HepG2 (cell line): Measurements from ENCODE around the gene C17orf58. TPM values are rescaled to one million over a fixed set of nuclear protein-coding genes. Genes with fewer than 3 reads are reported as not detected.

Experiments used
- CREM ChIP-seq, 2 experiments: sonication (generic) in 1 of 2; formaldehyde crosslinking in 1 of 2; IDR thresholded peaks; 2 replicates each; pipeline versions ENCODE4 v1.4.0 to v1.6.1; 2016 to 2020; ENCODE audit warnings: antibody characterized with exemption in 1 of 2, mild to moderate bottlenecking in 1 of 2, missing genetic modification reagents in 1 of 2
- KLF15 ChIP-seq: sonication (generic); formaldehyde crosslinking; IDR thresholded peaks from 2 replicates; pipeline ENCODE4 v1.8.1; 2023; ENCODE audit warnings: borderline replicate concordance, mild to moderate bottlenecking, inconsistent platforms, missing genetic modification reagents, mixed read lengths
- MED13 ChIP-seq: sonication (generic); formaldehyde crosslinking; IDR thresholded peaks from 2 replicates; pipeline ENCODE4 v1.5.0; 2020; ENCODE audit warnings: missing genetic modification reagents
- RARA ChIP-seq: IDR thresholded peaks from 2 replicates; pipeline ENCODE4 v1.6.1; 2016; ENCODE audit warnings: missing genetic modification reagents, missing compliant biosample characterization
- RBFOX2 ChIP-seq: fragments of 200-400 bp; formaldehyde crosslinking; IDR thresholded peaks from 2 replicates; pipeline ENCODE4 v1.6.1; 2017; ENCODE audit warnings: low read depth, mild to moderate bottlenecking, low read length
- RBM39 ChIP-seq: fragments of 200-400 bp; formaldehyde crosslinking; IDR thresholded peaks from one replicate; pipeline ENCODE4 v1.6.1; 2018; ENCODE audit warnings: antibody characterized with exemption, mild to moderate bottlenecking, low read depth, low read length; ENCODE audit not compliant: poor library complexity, severe bottlenecking
- TP53 ChIP-seq: sonication (generic); formaldehyde crosslinking; conservative IDR thresholded peaks from 2 replicates; pipeline ENCODE4 v1.4.0; 2020; ENCODE audit warnings: missing genetic modification reagents
- ZBTB34 ChIP-seq: sonication (generic); formaldehyde crosslinking; IDR thresholded peaks from 2 replicates; pipeline ENCODE4 v1.8.0; 2022; ENCODE audit warnings: mild to moderate bottlenecking, missing genetic modification reagents
- ZBTB44 ChIP-seq: sonication (generic); formaldehyde crosslinking; IDR thresholded peaks from 2 replicates; pipeline ENCODE4 v1.4.0; 2020; ENCODE audit warnings: missing genetic modification reagents
- ZNF17 ChIP-seq: sonication (generic); formaldehyde crosslinking; IDR thresholded peaks from 2 replicates; pipeline ENCODE4 v1.5.0; 2020; ENCODE audit warnings: mild to moderate bottlenecking, missing genetic modification reagents
- ZNF788 ChIP-seq: sonication (generic); formaldehyde crosslinking; IDR thresholded peaks from 2 replicates; pipeline ENCODE4 v1.5.0; 2020; ENCODE audit warnings: mild to moderate bottlenecking, missing genetic modification reagents, borderline replicate concordance
- polyA plus RNA-seq, 8 experiments: library from polyadenylated mRNA; depleted of rRNA in 3 of 8; stranded (reverse) in 7 of 8; unstranded in 1 of 8; fragments of >200 nt; fragmentation: Illumina TruSeq in 4 of 8; extraction: Trizol in 4 of 8; gene quantifications; 2 replicates each; pipeline versions ENCODE4 v1.2.1 to v1.2.3, GENCODE V29; 2011 to 2016; ENCODE audit warnings: low read depth in 4 of 8, missing spikeins in 1 of 8, mixed read lengths in 1 of 8; ENCODE audit not compliant: insufficient read depth in 1 of 8
- total RNA-seq, 5 experiments: library from RNA; depleted of rRNA; stranded (reverse); fragments of >200 nt; fragmentation: Illumina TruSeq; extraction: Trizol; gene quantifications; 2 replicates each; pipeline ENCODE4 v1.2.3, GENCODE V29; 2016; ENCODE audit warnings: low read depth in 1 of 5
- TF ChIP-seq, protein P1 (sequence below): sonication (generic); formaldehyde crosslinking; IDR thresholded peaks from 2 replicates; pipeline ENCODE4 v1.4.0; 2020; ENCODE audit warnings: mild to moderate bottlenecking, missing genetic modification reagents, borderline replicate concordance

Gene C17orf58
- total and polyA plus RNA-seq, 2 of the 13 experiments (the other 11 are each of a cell fraction or from before 2014, with no cell fraction given) = 15.6 to 15.8 TPM

GRCh38 chr17:68019675-68020408 lies 23.6 kb upstream of the C17orf58 start (continued):
- TF ChIP-seq, protein P1, sequence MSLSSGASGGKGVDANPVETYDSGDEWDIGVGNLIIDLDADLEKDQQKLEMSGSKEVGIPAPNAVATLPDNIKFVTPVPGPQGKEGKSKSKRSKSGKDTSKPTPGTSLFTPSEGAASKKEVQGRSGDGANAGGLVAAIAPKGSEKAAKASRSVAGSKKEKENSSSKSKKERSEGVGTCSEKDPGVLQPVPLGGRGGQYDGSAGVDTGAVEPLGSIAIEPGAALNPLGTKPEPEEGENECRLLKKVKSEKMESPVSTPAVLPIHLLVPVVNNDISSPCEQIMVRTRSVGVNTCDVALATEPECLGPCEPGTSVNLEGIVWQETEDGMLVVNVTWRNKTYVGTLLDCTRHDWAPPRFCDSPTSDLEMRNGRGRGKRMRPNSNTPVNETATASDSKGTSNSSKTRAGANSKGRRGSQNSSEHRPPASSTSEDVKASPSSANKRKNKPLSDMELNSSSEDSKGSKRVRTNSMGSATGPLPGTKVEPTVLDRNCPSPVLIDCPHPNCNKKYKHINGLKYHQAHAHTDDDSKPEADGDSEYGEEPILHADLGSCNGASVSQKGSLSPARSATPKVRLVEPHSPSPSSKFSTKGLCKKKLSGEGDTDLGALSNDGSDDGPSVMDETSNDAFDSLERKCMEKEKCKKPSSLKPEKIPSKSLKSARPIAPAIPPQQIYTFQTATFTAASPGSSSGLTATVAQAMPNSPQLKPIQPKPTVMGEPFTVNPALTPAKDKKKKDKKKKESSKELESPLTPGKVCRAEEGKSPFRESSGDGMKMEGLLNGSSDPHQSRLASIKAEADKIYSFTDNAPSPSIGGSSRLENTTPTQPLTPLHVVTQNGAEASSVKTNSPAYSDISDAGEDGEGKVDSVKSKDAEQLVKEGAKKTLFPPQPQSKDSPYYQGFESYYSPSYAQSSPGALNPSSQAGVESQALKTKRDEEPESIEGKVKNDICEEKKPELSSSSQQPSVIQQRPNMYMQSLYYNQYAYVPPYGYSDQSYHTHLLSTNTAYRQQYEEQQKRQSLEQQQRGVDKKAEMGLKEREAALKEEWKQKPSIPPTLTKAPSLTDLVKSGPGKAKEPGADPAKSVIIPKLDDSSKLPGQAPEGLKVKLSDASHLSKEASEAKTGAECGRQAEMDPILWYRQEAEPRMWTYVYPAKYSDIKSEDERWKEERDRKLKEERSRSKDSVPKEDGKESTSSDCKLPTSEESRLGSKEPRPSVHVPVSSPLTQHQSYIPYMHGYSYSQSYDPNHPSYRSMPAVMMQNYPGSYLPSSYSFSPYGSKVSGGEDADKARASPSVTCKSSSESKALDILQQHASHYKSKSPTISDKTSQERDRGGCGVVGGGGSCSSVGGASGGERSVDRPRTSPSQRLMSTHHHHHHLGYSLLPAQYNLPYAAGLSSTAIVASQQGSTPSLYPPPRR (CRISPR knock-in tag) = peak; percentile 46; the same call in 1 of the 2 replicates
- TF ChIP-seq CREM (IDR thresholded peaks at IDR 0.05) = 0 out of 2 replicates have a peak, but pooled peaks have one; percentile 29
- TF ChIP-seq CREM (CRISPR knock-in tag; IDR thresholded peaks at IDR 0.05) = 0 out of 2 replicates have a peak, but pooled peaks have one; percentile 7
- peak; percentile 60 for TF ChIP-seq RBM39
- TF ChIP-seq RBFOX2 = peak; percentile 97
- TF ChIP-seq ZNF17 (CRISPR knock-in tag) = no peak
- TF ChIP-seq TP53 (CRISPR knock-in tag) = peak; percentile 67; the same call in 1 of the 2 replicates
- TF ChIP-seq ZNF788 (CRISPR knock-in tag) = peak; percentile 96; the same call in 1 of the 2 replicates
- peak; percentile 66 for TF ChIP-seq RARA (CRISPR knock-in tag)
- peak; percentile 25; the same call in 1 of the 2 replicates for TF ChIP-seq KLF15
- TF ChIP-seq MED13 (CRISPR knock-in tag) = peak; percentile 45; the same call in 1 of the 2 replicates
- TF ChIP-seq ZBTB34 (CRISPR knock-in tag) = peak; percentile 96
- peak; percentile 43; the same call in 1 of the 2 replicates for TF ChIP-seq ZBTB44 (CRISPR knock-in tag)
